Measurements from ENCODE around the gene CLEC4G. TPM values are rescaled to one million over a fixed set of nuclear protein-coding genes. Genes with fewer than 3 reads are reported as not detected.

The CLEC4G gene
- polyA plus RNA-seq, 1 donor from 2014 or later, result not detected

- no peaks in the 10 kb centered on the region for H4K20me1 ChIP-seq (ENCODE audit: insufficient read depth)
- no peak overlapping the region for H3K4me2 ChIP-seq (ENCODE audit: low read length)
- no peak overlapping the region for H3K4me3 ChIP-seq (ENCODE audit: low read length)
- H3K9me2 ChIP-seq (ENCODE audit: insufficient read depth, low read length), result no peaks in the 10 kb centered on the region
- TF ChIP-seq RAD21 (conservative IDR thresholded peaks at IDR 0.05) (no peak), CTCF (IDR thresholded peaks at IDR 0.05; ENCODE audit: poor library complexity, severe bottlenecking) (no peak), POLR2AphosphoS5 (IDR thresholded peaks at IDR 0.05) (no peak), SMC3 (conservative IDR thresholded peaks at IDR 0.05; ENCODE audit: poor library complexity) (no peak), EP300 (conservative IDR thresholded peaks at IDR 0.05; ENCODE audit: poor library complexity, severe bottlenecking) (no peak), EZH2 (IDR thresholded peaks at IDR 0.05; ENCODE audit: borderline replicate concordance, insufficient read depth, low read length, poor library complexity, severe bottlenecking) (no peak), REST (IDR thresholded peaks at IDR 0.05; ENCODE audit: borderline replicate concordance) (no peak), MXI1 (conservative IDR thresholded peaks at IDR 0.05; ENCODE audit: poor library complexity, severe bottlenecking) (no peak), TAF1 (IDR thresholded peaks at IDR 0.05; ENCODE audit: low read depth) (no peak)
- no peak overlapping the region for H3K9ac ChIP-seq (ENCODE audit: low read length)
- no peaks in the 10 kb centered on the region for H3K9me3 ChIP-seq (ENCODE audit: low read length)
- peaks cover 62% of the 10 kb centered on the region for H3K27me3 ChIP-seq (ENCODE audit: insufficient read depth, low read depth, low read length)
- no peak overlapping the region for H3K27ac ChIP-seq (ENCODE audit: low read length)
- H3F3A ChIP-seq (ENCODE audit: insufficient read depth, low read length, poor library complexity, severe bottlenecking), result no peaks in the 10 kb centered on the region
- H2AFZ ChIP-seq (ENCODE audit: low read depth, low read length), result no peak overlapping the region
- H3K79me2 ChIP-seq (replicated peaks; ENCODE audit: insufficient read depth, low read length), result no peaks in the 10 kb centered on the region
- no peaks in the 10 kb centered on the region for H3K36me3 ChIP-seq (ENCODE audit: insufficient read depth, low read length)
Measured at GRCh38 chr19:7729211-7729610, 2.7 kb downstream of the CLEC4G start.

GRCh38 chr19:7725791-7726190, 6.1 kb downstream of the CLEC4G start:
- no peak overlapping the region for H3K4me3 ChIP-seq (ENCODE audit: low read length)
- no peaks in the 10 kb centered on the region for H4K20me1 ChIP-seq (ENCODE audit: insufficient read depth)
- peaks cover 34% of the 10 kb centered on the region for H3K27me3 ChIP-seq (ENCODE audit: insufficient read depth, low read depth, low read length)
- no peak for TF ChIP-seq TAF1 (IDR thresholded peaks at IDR 0.05; ENCODE audit: low read depth)
- TF ChIP-seq EP300 (conservative IDR thresholded peaks at IDR 0.05; ENCODE audit: poor library complexity, severe bottlenecking), result no peak
- TF ChIP-seq POLR2AphosphoS5 (IDR thresholded peaks at IDR 0.05), result no peak
- no peak for TF ChIP-seq CTCF (IDR thresholded peaks at IDR 0.05; ENCODE audit: poor library complexity, severe bottlenecking)
- TF ChIP-seq RAD21 (conservative IDR thresholded peaks at IDR 0.05), result no peak
- no peak for TF ChIP-seq MXI1 (conservative IDR thresholded peaks at IDR 0.05; ENCODE audit: poor library complexity, severe bottlenecking)
- no peak for TF ChIP-seq REST (IDR thresholded peaks at IDR 0.05; ENCODE audit: borderline replicate concordance)
- TF ChIP-seq SMC3 (conservative IDR thresholded peaks at IDR 0.05; ENCODE audit: poor library complexity), result no peak
- TF ChIP-seq EZH2 (IDR thresholded peaks at IDR 0.05; ENCODE audit: borderline replicate concordance, insufficient read depth, low read length, poor library complexity, severe bottlenecking), result no peak
- no peak overlapping the region for H3K4me2 ChIP-seq (ENCODE audit: low read length)
- no peak overlapping the region for H2AFZ ChIP-seq (ENCODE audit: low read depth, low read length)
- no peaks in the 10 kb centered on the region for H3K9me2 ChIP-seq (ENCODE audit: insufficient read depth, low read length)
- H3K9ac ChIP-seq (ENCODE audit: low read length), result no peak overlapping the region
- H3K9me3 ChIP-seq (ENCODE audit: low read length), result no peaks in the 10 kb centered on the region
- H3F3A ChIP-seq (ENCODE audit: insufficient read depth, low read length, poor library complexity, severe bottlenecking), result no peaks in the 10 kb centered on the region
- no peaks in the 10 kb centered on the region for H3K79me2 ChIP-seq (replicated peaks; ENCODE audit: insufficient read depth, low read length)
- no peak overlapping the region for H3K27ac ChIP-seq (ENCODE audit: low read length)
- no peaks in the 10 kb centered on the region for H3K36me3 ChIP-seq (ENCODE audit: insufficient read depth, low read length)

All from neural cell (in vitro differentiated cells).